Smooth muscle cell (in vitro differentiated cells): ENCODE measurements around the gene GRM4. TPM values are rescaled to one million over a fixed set of nuclear protein-coding genes. Genes with fewer than 3 reads are reported as not detected.
A peak's percentile ranks its signal among the peaks of the same experiment; 100 is the strongest.

Experiments
- DNase-seq: peaks from one replicate; lab custom pipeline; 2025; ENCODE audit not compliant: unreplicated experiment; lab: John Stamatoyannopoulos, UW
- H2AFZ ChIP-seq: fragments of 200-600 bp; sonication (generic); 2 replicates; pipeline ENCODE4 v1.6.0; 2016; ENCODE audit warnings: antibody characterized with exemption, low read depth, mild to moderate bottlenecking
- H3F3A ChIP-seq: fragments of 200-600 bp; sonication (generic); 2 replicates; pipeline ENCODE4 v1.6.0; 2017; ENCODE audit warnings: antibody characterized with exemption, low read depth
- H3K27ac ChIP-seq: fragments of 200-600 bp; sonication (generic); 2 replicates; pipeline ENCODE4 v1.5.1; 2016; ENCODE audit warnings: low read depth, mild to moderate bottlenecking
- H3K27me3 ChIP-seq: fragments of 200-600 bp; sonication (generic); 2 replicates; pipeline ENCODE4 v1.6.1; 2016; ENCODE audit warnings: low read depth, mild to moderate bottlenecking
- H3K36me3 ChIP-seq: fragments of 200-600 bp; sonication (generic); 2 replicates; pipeline ENCODE4 v1.5.1; 2016; ENCODE audit warnings: low read depth
- H3K4me1 ChIP-seq: fragments of 200-600 bp; sonication (generic); 2 replicates; pipeline ENCODE4 v1.5.1; 2016; ENCODE audit warnings: low read depth
- H3K4me2 ChIP-seq: fragments of 200-600 bp; sonication (generic); 2 replicates; pipeline ENCODE4 v1.6.0; 2016; ENCODE audit warnings: mild to moderate bottlenecking
- H3K4me3 ChIP-seq: fragments of 200-600 bp; sonication (generic); 2 replicates; pipeline ENCODE4 v1.5.1; 2016; ENCODE audit warnings: mild to moderate bottlenecking
- H3K79me2 ChIP-seq: fragments of 200-600 bp; sonication (generic); 2 replicates; pipeline ENCODE4 v1.6.0; 2016; ENCODE audit warnings: low read depth, mild to moderate bottlenecking
- H3K9ac ChIP-seq: fragments of 200-600 bp; sonication (generic); 2 replicates; pipeline ENCODE4 v1.6.0; 2016; ENCODE audit warnings: low read depth
- H3K9me3 ChIP-seq: fragments of 200-600 bp; sonication (generic); replicated peaks from 2 replicates; pipeline ENCODE4 v1.5.1; 2016; ENCODE audit warnings: low read depth
- H4K20me1 ChIP-seq: fragments of 200-600 bp; sonication (generic); 2 replicates; pipeline ENCODE4 v1.6.0; 2016; ENCODE audit warnings: low read depth
- WGBS: methylation state at CpG from one replicate; pipeline ENCODE4 v1.1.7; 2016; ENCODE audit warnings: low lambda C conversion rate; 5-methylcytosine and 5-hydroxymethylcytosine counted together
- polyA plus RNA-seq: library from polyadenylated mRNA; unstranded; fragments of >200 nt; fragmentation: Nextera tagmentation; extraction: Ambion mirVana; gene quantifications from 2 replicates; pipeline ENCODE4 v1.2.1, GENCODE V29; 2016
- total RNA-seq: library from RNA; depleted of rRNA; stranded (reverse); fragments of >200 nt; gene quantifications from 2 replicates; pipeline ENCODE4 v1.2.3, GENCODE V29; 2014
- TF ChIP-seq, protein P1 (sequence below): fragments of 200-600 bp; sonication (generic); IDR thresholded peaks from 2 replicates; pipeline ENCODE4 v1.5.1; 2017; ENCODE audit warnings: borderline replicate concordance, mild to moderate bottlenecking, antibody characterized with exemption; ENCODE audit not compliant: insufficient read depth, poor library complexity, severe bottlenecking

Gene GRM4
- total and polyA plus RNA-seq, 2 experiments from 2014 or later: 0.21 TPM; not detected in 1

DNA sequence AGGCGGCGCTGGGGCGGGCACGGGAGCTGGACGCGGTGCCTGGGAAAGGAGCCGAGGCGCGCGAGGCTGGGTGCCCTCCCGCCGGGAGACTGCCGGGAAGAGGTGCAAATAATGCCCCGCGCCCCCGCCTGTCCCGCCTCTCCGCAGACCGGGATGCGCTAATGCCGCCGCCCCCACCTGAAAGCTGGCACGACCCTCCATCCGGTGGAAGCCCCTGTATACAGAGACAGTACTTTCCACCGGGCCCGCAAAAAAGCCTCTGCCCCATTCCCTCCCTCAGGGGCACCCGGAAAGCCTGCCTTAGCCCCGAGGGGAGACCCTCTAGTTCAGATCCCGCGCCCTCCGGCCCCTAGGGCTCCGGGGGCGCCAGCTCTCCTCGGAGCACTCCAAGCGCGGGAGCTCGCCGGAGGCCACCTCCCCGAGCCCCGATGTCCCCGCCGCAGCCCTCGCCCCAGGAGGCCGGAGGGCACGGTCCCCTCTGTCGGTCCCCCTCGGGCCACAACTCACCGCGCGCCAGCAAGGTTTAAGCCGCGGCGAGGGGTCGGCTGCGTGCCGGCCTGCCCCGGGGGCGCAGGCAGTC, 1.2 kb downstream of the GRM4 start:
- Histone ChIP-seq H2AFZ (no peak overlapping the region), H3K9ac (no peak overlapping the region), H3K4me2 (peak overlapping the region; percentile 99), H4K20me1 (no peaks in the 10 kb centered on the region), H3K9me3 (no peaks in the 10 kb centered on the region), H3K79me2 (no peaks in the 10 kb centered on the region), H3K36me3 (no peaks in the 10 kb centered on the region), H3K27me3 (peaks cover 96% of the 10 kb centered on the region), H3K4me3 (peak overlapping the region; percentile 55), H3K27ac (no peak overlapping the region), H3K4me1 (peaks cover 10% of the 10 kb centered on the region), H3F3A (no peaks in the 10 kb centered on the region)
- WGBS: 2% methylated on average over 42 of the region's 58 CpGs
- DNase-seq: no peak
- TF ChIP-seq, protein P1, sequence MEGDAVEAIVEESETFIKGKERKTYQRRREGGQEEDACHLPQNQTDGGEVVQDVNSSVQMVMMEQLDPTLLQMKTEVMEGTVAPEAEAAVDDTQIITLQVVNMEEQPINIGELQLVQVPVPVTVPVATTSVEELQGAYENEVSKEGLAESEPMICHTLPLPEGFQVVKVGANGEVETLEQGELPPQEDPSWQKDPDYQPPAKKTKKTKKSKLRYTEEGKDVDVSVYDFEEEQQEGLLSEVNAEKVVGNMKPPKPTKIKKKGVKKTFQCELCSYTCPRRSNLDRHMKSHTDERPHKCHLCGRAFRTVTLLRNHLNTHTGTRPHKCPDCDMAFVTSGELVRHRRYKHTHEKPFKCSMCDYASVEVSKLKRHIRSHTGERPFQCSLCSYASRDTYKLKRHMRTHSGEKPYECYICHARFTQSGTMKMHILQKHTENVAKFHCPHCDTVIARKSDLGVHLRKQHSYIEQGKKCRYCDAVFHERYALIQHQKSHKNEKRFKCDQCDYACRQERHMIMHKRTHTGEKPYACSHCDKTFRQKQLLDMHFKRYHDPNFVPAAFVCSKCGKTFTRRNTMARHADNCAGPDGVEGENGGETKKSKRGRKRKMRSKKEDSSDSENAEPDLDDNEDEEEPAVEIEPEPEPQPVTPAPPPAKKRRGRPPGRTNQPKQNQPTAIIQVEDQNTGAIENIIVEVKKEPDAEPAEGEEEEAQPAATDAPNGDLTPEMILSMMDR: no peak

DNA sequence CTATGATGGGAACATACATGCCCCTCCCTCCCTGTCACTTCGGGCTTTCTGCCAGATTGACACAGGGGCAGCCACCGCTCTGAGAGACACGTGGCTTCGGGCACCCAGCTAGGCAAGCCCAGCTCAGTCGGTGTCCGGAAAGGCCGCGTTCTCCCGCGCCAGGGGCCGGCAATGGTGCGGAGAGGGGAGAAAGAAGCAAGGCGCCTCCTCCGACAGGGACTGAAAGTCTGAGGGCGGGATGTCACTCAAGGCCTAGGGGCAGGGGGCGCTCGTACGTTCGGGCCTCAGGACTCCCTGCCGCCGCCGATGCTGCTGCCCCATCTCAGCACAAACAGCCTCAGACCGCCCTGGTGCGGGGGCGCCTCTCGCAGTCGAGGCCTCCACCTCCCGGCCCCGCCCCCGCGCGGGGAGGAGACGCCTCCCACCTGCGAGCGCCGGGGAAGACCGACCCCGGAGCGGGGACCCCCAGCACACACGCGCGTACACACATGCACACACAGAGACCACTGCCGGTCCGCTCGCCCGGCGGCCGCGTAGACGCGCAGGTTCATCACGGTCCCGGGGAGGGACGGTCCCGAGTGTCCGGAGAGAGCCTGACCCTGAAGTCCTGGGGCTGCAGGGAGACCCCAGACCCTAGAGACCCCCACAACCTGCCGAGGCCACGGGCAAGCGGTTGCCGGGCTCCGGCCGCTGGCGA, 1.9 kb downstream of the GRM4 start:
- H3K27ac ChIP-seq: no peak overlapping the region
- WGBS: 1% methylated on average over 42 of the region's 63 CpGs
- H2AFZ ChIP-seq: no peak overlapping the region
- no peak overlapping the region for H3K9ac ChIP-seq
- TF ChIP-seq, protein P1: peak; percentile 11
- no peaks in the 10 kb centered on the region for H4K20me1 ChIP-seq
- H3K4me3 ChIP-seq: peak overlapping the region; percentile 55
- no peaks in the 10 kb centered on the region for H3K79me2 ChIP-seq
- H3F3A ChIP-seq: no peaks in the 10 kb centered on the region
- H3K36me3 ChIP-seq: no peaks in the 10 kb centered on the region
- H3K4me2 ChIP-seq: peak overlapping the region; percentile 99
- no peaks in the 10 kb centered on the region for H3K9me3 ChIP-seq
- peaks cover 10% of the 10 kb centered on the region for H3K4me1 ChIP-seq
- no peak for DNase-seq
- peaks cover 96% of the 10 kb centered on the region for H3K27me3 ChIP-seq

DNA sequence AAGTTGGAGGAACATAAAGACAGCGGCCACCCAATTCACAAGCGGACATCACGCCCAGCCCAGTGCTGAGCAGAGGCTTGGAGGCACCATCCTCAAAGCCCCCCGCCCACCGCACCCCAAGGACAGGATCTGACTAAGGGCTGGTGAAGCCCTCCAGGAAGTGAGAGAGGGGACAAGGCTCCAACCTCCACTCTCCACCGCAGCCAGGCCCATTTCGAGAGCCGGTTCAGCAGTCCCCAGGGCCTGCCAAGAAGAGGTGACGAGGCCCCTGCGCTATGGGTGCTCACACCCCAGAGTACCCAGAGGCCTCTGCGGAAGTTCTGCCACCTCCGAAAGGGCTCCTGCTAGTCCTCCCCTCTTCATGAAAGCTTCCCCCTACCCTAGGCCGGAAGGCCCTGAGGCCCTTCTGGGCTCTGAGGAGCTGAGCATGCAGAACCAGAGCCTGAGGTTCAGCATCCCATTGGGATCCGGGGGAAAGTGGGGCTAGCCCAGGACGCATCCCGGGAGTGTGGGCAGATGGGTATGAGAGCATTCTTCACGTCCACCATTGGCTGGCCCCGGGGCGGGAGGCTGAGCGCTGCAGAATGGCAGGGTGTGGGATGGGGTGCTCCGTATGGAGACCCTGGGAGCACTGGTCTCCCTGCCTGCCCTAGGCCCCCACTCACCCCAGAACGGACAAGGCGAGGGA, 2.5 kb downstream of the GRM4 start:
- whole genome bisulfite sequencing: 71% methylated on average over 19 of the region's 23 CpGs
- no peak overlapping the region for H3K9ac ChIP-seq
- H3K9me3 ChIP-seq: no peaks in the 10 kb centered on the region
- TF ChIP-seq, protein P1: no peak
- H2AFZ ChIP-seq: no peak overlapping the region
- H3K4me3 ChIP-seq: no peak overlapping the region
- H3K79me2 ChIP-seq: no peaks in the 10 kb centered on the region
- H3K27me3 ChIP-seq: peaks cover 96% of the 10 kb centered on the region
- H3K36me3 ChIP-seq: no peaks in the 10 kb centered on the region
- H3K27ac ChIP-seq: no peak overlapping the region
- H4K20me1 ChIP-seq: no peaks in the 10 kb centered on the region
- peak overlapping the region; percentile 99 for H3K4me2 ChIP-seq
- H3K4me1 ChIP-seq: peaks cover 10% of the 10 kb centered on the region
- no peak for DNase-seq
- H3F3A ChIP-seq: no peaks in the 10 kb centered on the region
